ENCODE data around the gene SAT1.

Gene SAT1

GRCh38 chrX:23786268-23786815 is 3.4 kb downstream of the SAT1 start:
- no peak for TF ChIP-seq CTCF (IDR thresholded peaks at IDR 0.05; ENCODE audit: insufficient read depth, low read depth, low read length, missing control alignments)
- DNase-seq (ENCODE audit: low read depth), result no peak
- no peak overlapping the region for H3K4me3 ChIP-seq (ENCODE audit: low read depth, low read length)

- TF ChIP-seq CTCF (IDR thresholded peaks at IDR 0.05; ENCODE audit: insufficient read depth, low read depth, low read length, missing control alignments), result no peak
- no peak for DNase-seq (ENCODE audit: low read depth)
- H3K4me3 ChIP-seq (ENCODE audit: low read depth, low read length), result no peak overlapping the region
These were observed 4.8 kb downstream of the SAT1 start for GRCh38 chrX:23787745-23788118.

GRCh38 chrX:23788521-23788920 is 5.5 kb downstream of the SAT1 start:
- no peak for TF ChIP-seq CTCF (IDR thresholded peaks at IDR 0.05; ENCODE audit: insufficient read depth, low read depth, low read length, missing control alignments)
- H3K4me3 ChIP-seq (ENCODE audit: low read depth, low read length), result no peak overlapping the region

GRCh38 chrX:23788946-23789345 is 6.0 kb downstream of the SAT1 start:
- H3K4me3 ChIP-seq (ENCODE audit: low read depth, low read length), result no peak overlapping the region
- no peak for DNase-seq (ENCODE audit: low read depth)
- no peak for TF ChIP-seq CTCF (IDR thresholded peaks at IDR 0.05; ENCODE audit: insufficient read depth, low read depth, low read length, missing control alignments)

More at GRCh38 chrX:23788521-23788920, 5.5 kb downstream of the SAT1 start:
- DNase-seq (ENCODE audit: low read depth), result no peak

- no peak for DNase-seq (ENCODE audit: low read depth)
- no peak for TF ChIP-seq CTCF (IDR thresholded peaks at IDR 0.05; ENCODE audit: insufficient read depth, low read depth, low read length, missing control alignments)
These were observed 6.6 kb downstream of the SAT1 start for GRCh38 chrX:23789386-23790154.

GRCh38 chrX:23790155-23790497 is 7.2 kb downstream of the SAT1 start:
- no peak for TF ChIP-seq CTCF (IDR thresholded peaks at IDR 0.05; ENCODE audit: insufficient read depth, low read depth, low read length, missing control alignments)
- no peak overlapping the region for H3K4me3 ChIP-seq (ENCODE audit: low read depth, low read length)
- DNase-seq (ENCODE audit: low read depth), result no peak

More at GRCh38 chrX:23789386-23790154, 6.6 kb downstream of the SAT1 start:
- H3K4me3 ChIP-seq (ENCODE audit: low read depth, low read length), result no peak overlapping the region

Data from GM12865 (cell line).